IMR-90 (cell line): ENCODE measurements around the gene BRCA1. TPM values are rescaled to one million over a fixed set of nuclear protein-coding genes. Genes with fewer than 3 reads are reported as not detected.

Experiments used
- ATAC-seq: fragments of 200-7000 bp; cut with Tn5 transposase; 2 replicates; pipeline ENCODE4 v1.9.1; 2020; ENCODE audit warnings: low read depth, mild to moderate bottlenecking, moderate library complexity
- BruUV-seq: library from RNA; stranded (reverse); fragments of 400-500 nt; replicated peaks from 2 replicates; lab custom pipeline; 2021; lab: Mats Ljungman, UMichigan
- CTCF ChIA-PET: fragments of 300-600 bp; formaldehyde crosslinking; extraction: SDS; loops from one replicate; lab custom pipeline; 2021; ENCODE audit warnings: antibody characterized with exemption; lab: Yijun Ruan, JAX
- POLR2A ChIA-PET: fragments of 300-600 bp; sonication (Branson Sonifier 250); formaldehyde crosslinking; loops from one replicate; lab custom pipeline; 2022; ENCODE audit warnings: antibody characterized with exemption; ENCODE audit not compliant: unreplicated experiment; lab: Charles Lee
- DNase-seq: peaks from one replicate; pipeline ENCODE4 v3.0.0; 2013
- H2AFZ ChIP-seq: replicated peaks from 2 replicates; pipeline ENCODE3; 2013; ENCODE audit warnings: low read length, mild to moderate bottlenecking; ENCODE audit not compliant: poor library complexity
- H2AK5ac ChIP-seq: 2 replicates; pipeline ENCODE4 v1.6.1; 2013; ENCODE audit warnings: low read depth, low read length, inconsistent platforms
- H2AK9ac ChIP-seq: replicated peaks from 2 replicates; pipeline ENCODE3; 2013; ENCODE audit warnings: mild to moderate bottlenecking, low read depth, low read length, moderate library complexity; ENCODE audit not compliant: poor library complexity
- H2BK120ac ChIP-seq: 2 replicates; pipeline ENCODE4 v1.6.1; 2013; ENCODE audit warnings: low read depth, low read length, inconsistent platforms
- H2BK15ac ChIP-seq: 3 replicates; pipeline ENCODE4 v1.6.1; 2013; ENCODE audit warnings: low read depth, low read length, inconsistent platforms
- H2BK20ac ChIP-seq: 2 replicates; pipeline ENCODE4 v1.6.1; 2013; ENCODE audit warnings: low read depth, mild to moderate bottlenecking, inconsistent platforms, low read length, moderate library complexity
- H2BK5ac ChIP-seq: 2 replicates; pipeline ENCODE4 v1.6.1; 2013; ENCODE audit warnings: mild to moderate bottlenecking, low read depth, low read length, inconsistent platforms; ENCODE audit not compliant: poor library complexity, severe bottlenecking
- H3K14ac ChIP-seq: replicated peaks from 2 replicates; pipeline ENCODE4 v1.6.1; 2013; ENCODE audit warnings: low read depth, low read length, inconsistent platforms
- H3K18ac ChIP-seq: 2 replicates; pipeline ENCODE4 v1.6.1; 2013; ENCODE audit warnings: low read depth, low read length, control low read depth
- H3K23ac ChIP-seq: 2 replicates; pipeline ENCODE4 v1.6.1; 2013; ENCODE audit warnings: low read depth, low read length, inconsistent platforms
- H3K27ac ChIP-seq: 2 replicates; pipeline ENCODE4 v1.5.1; 2013; ENCODE audit warnings: mild to moderate bottlenecking, control low read depth, low read length; ENCODE audit not compliant: insufficient read depth
- H3K27me3 ChIP-seq: 2 replicates; pipeline ENCODE4 v1.6.1; 2013; ENCODE audit warnings: low read length; ENCODE audit not compliant: control insufficient read depth, insufficient read depth
- H3K36me3 ChIP-seq: 2 replicates; pipeline ENCODE4 v1.6.1; 2013; ENCODE audit warnings: low read length, mixed read lengths; ENCODE audit not compliant: control insufficient read depth, insufficient read depth
- H3K4ac ChIP-seq: 2 replicates; pipeline ENCODE4 v1.6.1; 2013; ENCODE audit warnings: low read depth, low read length, inconsistent platforms
- H3K4me1 ChIP-seq: 2 replicates; pipeline ENCODE4 v1.6.1; 2013; ENCODE audit warnings: low read length, mixed read lengths; ENCODE audit not compliant: control insufficient read depth, insufficient read depth
- H3K4me2 ChIP-seq: 2 replicates; pipeline ENCODE4 v1.6.1; 2013; ENCODE audit warnings: low read depth, mild to moderate bottlenecking, control low read depth, low read length, moderate library complexity
- H3K4me3 ChIP-seq: 2 replicates; pipeline ENCODE4 v1.5.1; 2013; ENCODE audit warnings: low read depth, mild to moderate bottlenecking, control low read depth, low read length, moderate library complexity; ENCODE audit not compliant: insufficient read depth
- H3K56ac ChIP-seq: 2 replicates; pipeline ENCODE4 v1.6.1; 2013; ENCODE audit warnings: low read length, inconsistent platforms; ENCODE audit not compliant: insufficient read depth; ENCODE audit errors: extremely low read depth
- H3K79me1 ChIP-seq, 2 experiments: 2 replicates each; pipeline ENCODE4 v1.6.1; 2013; ENCODE audit warnings: low read length in 2 of 2, inconsistent platforms in 1 of 2, low read depth in 1 of 2
- H3K9ac ChIP-seq: 2 replicates; pipeline ENCODE4 v1.6.1; 2013; ENCODE audit warnings: low read depth, low read length, control low read depth
- H3K9me1 ChIP-seq: 2 replicates; pipeline ENCODE4 v1.6.1; 2013; ENCODE audit warnings: low read length, inconsistent platforms; ENCODE audit not compliant: insufficient read depth
- H3K9me3 ChIP-seq: 2 replicates; pipeline ENCODE4 v1.6.1; 2013; ENCODE audit warnings: low read length; ENCODE audit not compliant: control insufficient read depth, insufficient read depth
- H4K20me1 ChIP-seq: 2 replicates; pipeline ENCODE4 v1.6.1; 2013; ENCODE audit warnings: low read length, inconsistent platforms; ENCODE audit not compliant: insufficient read depth
- H4K5ac ChIP-seq: 2 replicates; pipeline ENCODE4 v1.6.1; 2013; ENCODE audit warnings: mild to moderate bottlenecking, low read depth, low read length, control low read depth
- H4K8ac ChIP-seq, 2 experiments: 2 replicates each; pipeline ENCODE4 v1.6.1; 2013; ENCODE audit warnings: low read depth in 2 of 2, low read length in 2 of 2, control low read depth in 1 of 2, inconsistent platforms in 1 of 2
- H4K91ac ChIP-seq: 2 replicates; pipeline ENCODE4 v1.6.1; 2013; ENCODE audit warnings: low read depth, low read length, inconsistent platforms; ENCODE audit not compliant: insufficient read depth
- BHLHE40 ChIP-seq: fragments of 150-350 bp; IDR thresholded peaks from 2 replicates; pipeline ENCODE4 v1.6.1; 2016; ENCODE audit warnings: mild to moderate bottlenecking, low read depth, low read length
- CEBPB ChIP-seq: IDR thresholded peaks from 2 replicates; pipeline ENCODE4 v1.6.1; 2012; ENCODE audit warnings: low read depth, low read length, improper control_type of control experiment
- CHD1 ChIP-seq: IDR thresholded peaks from 2 replicates; pipeline ENCODE4 v1.6.1; 2012; ENCODE audit warnings: low read depth, low read length, improper control_type of control experiment
- CTCF ChIP-seq: conservative IDR thresholded peaks from 2 replicates; pipeline ENCODE4 v1.5.1; 2012; ENCODE audit warnings: mild to moderate bottlenecking, low read depth, low read length, improper control_type of control experiment
- FOS ChIP-seq: fragments of 150-350 bp; IDR thresholded peaks from 2 replicates; pipeline ENCODE4 v1.6.1; 2016; ENCODE audit warnings: low read depth, low read length
- MAFK ChIP-seq: IDR thresholded peaks from 2 replicates; pipeline ENCODE4 v1.6.1; 2012; ENCODE audit warnings: low read depth, low read length, improper control_type of control experiment
- MAZ ChIP-seq: IDR thresholded peaks from 2 replicates; pipeline ENCODE4 v1.6.1; 2012; ENCODE audit warnings: low read depth, mild to moderate bottlenecking, low read length, improper control_type of control experiment, moderate library complexity, borderline replicate concordance
- MXI1 ChIP-seq: IDR thresholded peaks from 2 replicates; pipeline ENCODE4 v1.6.1; 2012; ENCODE audit warnings: low read depth, mild to moderate bottlenecking, low read length, moderate library complexity, borderline replicate concordance
- NFE2L2 ChIP-seq: fragments of 150-350 bp; IDR thresholded peaks from 2 replicates; pipeline ENCODE4 v1.6.1; 2016; ENCODE audit warnings: low read depth, mild to moderate bottlenecking, low read length
- POLR2A ChIP-seq: IDR thresholded peaks from 2 replicates; pipeline ENCODE4 v1.6.1; 2012; ENCODE audit warnings: mild to moderate bottlenecking, low read depth, low read length
- RAD21 ChIP-seq: IDR thresholded peaks from 2 replicates; pipeline ENCODE4 v1.6.1; 2012; ENCODE audit warnings: low read length, improper control_type of control experiment
- RCOR1 ChIP-seq: IDR thresholded peaks from 2 replicates; pipeline ENCODE4 v1.6.1; 2012; ENCODE audit warnings: mild to moderate bottlenecking, low read length, improper control_type of control experiment; ENCODE audit not compliant: insufficient replicate concordance
- RFX5 ChIP-seq: IDR thresholded peaks from 2 replicates; pipeline ENCODE4 v1.8.0; 2012; ENCODE audit warnings: low read depth, mild to moderate bottlenecking, low read length, moderate library complexity
- SMC3 ChIP-seq: fragments of 150-350 bp; IDR thresholded peaks from 2 replicates; pipeline ENCODE4 v1.6.1; 2016; ENCODE audit warnings: low read depth, mild to moderate bottlenecking, antibody characterized with exemption, low read length, moderate library complexity
- USF2 ChIP-seq: fragments of 150-350 bp; IDR thresholded peaks from 2 replicates; pipeline ENCODE4 v1.6.1; 2017; ENCODE audit warnings: mild to moderate bottlenecking, antibody characterized with exemption, low read length, low read depth
- dilution Hi-C: fragments of 300-500 bp; cut with HindIII; formaldehyde crosslinking; loops from one replicate; pipeline ENCODE4 v1.14.3; 2018; ENCODE audit warnings: low sequenced_read_pairs; ENCODE audit not compliant: unreplicated experiment
- in situ Hi-C: fragments of 300-500 bp; cut with MboI; formaldehyde crosslinking; loops from 3 replicates; pipeline ENCODE4 v1.14.3; 2019; ENCODE audit warnings: low sequenced_read_pairs, inconsistent platforms, mixed read lengths
- intact Hi-C: fragments of 100-400 bp; cut with micrococcal nuclease; formaldehyde crosslinking; loops from 2 replicates; pipeline ENCODE4 v1.10.0; 2022
- polyA plus RNA-seq, 3 experiments: library from polyadenylated mRNA; depleted of rRNA; stranded (reverse); fragments of >200 nt; gene quantifications; 2 replicates each; pipeline ENCODE4 v1.2.3, GENCODE V29; 2012; ENCODE audit warnings: low replicate concordance in 1 of 3
- total RNA-seq: library from RNA; depleted of rRNA; stranded (reverse); fragments of >200 nt; gene quantifications from 2 replicates; pipeline ENCODE4 v1.2.3, GENCODE V29; 2012
- TF ChIP-seq, protein P1 (sequence below): fragments of 150-350 bp; IDR thresholded peaks from 2 replicates; pipeline ENCODE4 v1.6.1; 2016; ENCODE audit warnings: low read depth, mild to moderate bottlenecking, low read length, moderate library complexity, borderline replicate concordance

The BRCA1 gene
- total and polyA plus RNA-seq, 2 of the 4 experiments (the other 2 are of a cell fraction), result 8.3 to 17.7 TPM

DNA sequence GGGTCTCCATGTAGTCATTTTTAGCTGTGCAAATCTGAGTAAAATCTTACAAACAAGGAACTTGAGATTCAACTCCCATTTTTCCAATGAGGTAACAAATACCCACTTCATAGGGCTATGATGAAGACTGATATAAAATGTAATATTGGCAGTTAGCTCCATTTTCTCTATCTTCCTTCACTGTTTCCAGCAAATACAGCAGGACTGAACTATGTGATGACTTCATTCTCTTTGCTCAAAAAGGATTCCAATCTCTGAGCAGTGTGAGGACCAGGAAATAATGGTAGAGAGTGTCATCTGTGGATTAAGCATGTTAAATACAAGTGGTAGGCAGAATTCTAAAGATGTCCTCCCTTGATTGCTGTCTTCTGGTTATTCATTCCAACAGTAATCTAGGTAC lies 81.9 kb downstream of the BRCA1 start:
- H4K8ac ChIP-seq, result no peak overlapping the region
- H3K23ac ChIP-seq, result no peak overlapping the region
- H3K36me3 ChIP-seq, result no peaks in the 10 kb centered on the region; the same call in 1 of the 2 replicates
- no peak for TF ChIP-seq CTCF
- TF ChIP-seq NFE2L2, result no peak
- TF ChIP-seq MXI1, result no peak
- no peak for TF ChIP-seq MAFK
- no peak for TF ChIP-seq MAZ
- no peak for TF ChIP-seq RCOR1
- TF ChIP-seq RFX5, result no peak
- no peak for TF ChIP-seq USF2
- TF ChIP-seq POLR2A, result no peak
- TF ChIP-seq BHLHE40, result no peak
- TF ChIP-seq RAD21, result no peak
- TF ChIP-seq FOS, result no peak
- TF ChIP-seq CEBPB, result no peak
- TF ChIP-seq CHD1, result no peak
- TF ChIP-seq, protein P1, sequence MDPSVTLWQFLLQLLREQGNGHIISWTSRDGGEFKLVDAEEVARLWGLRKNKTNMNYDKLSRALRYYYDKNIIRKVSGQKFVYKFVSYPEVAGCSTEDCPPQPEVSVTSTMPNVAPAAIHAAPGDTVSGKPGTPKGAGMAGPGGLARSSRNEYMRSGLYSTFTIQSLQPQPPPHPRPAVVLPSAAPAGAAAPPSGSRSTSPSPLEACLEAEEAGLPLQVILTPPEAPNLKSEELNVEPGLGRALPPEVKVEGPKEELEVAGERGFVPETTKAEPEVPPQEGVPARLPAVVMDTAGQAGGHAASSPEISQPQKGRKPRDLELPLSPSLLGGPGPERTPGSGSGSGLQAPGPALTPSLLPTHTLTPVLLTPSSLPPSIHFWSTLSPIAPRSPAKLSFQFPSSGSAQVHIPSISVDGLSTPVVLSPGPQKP, result no peak
- no peak for TF ChIP-seq SMC3
- no peaks in the 10 kb centered on the region for H3K79me1 ChIP-seq
- peaks cover 6% of the 10 kb centered on the region for H3K4me1 ChIP-seq
- H4K5ac ChIP-seq, result no peak overlapping the region
- no peak overlapping the region for H3K4me2 ChIP-seq
- H4K91ac ChIP-seq, result no peak overlapping the region
- H3K27me3 ChIP-seq, result no peaks in the 10 kb centered on the region
- ATAC-seq (peak; percentile 85), DNase-seq (peak; percentile 49)
- in situ Hi-C loops (no loop called here), intact Hi-C loops (no loop called here), dilution Hi-C loops (no loop called here)
- BruUV-seq, result no TSS peak
- H3K56ac ChIP-seq, result no peak overlapping the region
- H2BK20ac ChIP-seq, result no peak overlapping the region
- H3K4ac ChIP-seq, result no peak overlapping the region
- H3K9me1 ChIP-seq, result 0 out of 2 replicates have a peak, but pooled peaks cover 3% of the 10 kb centered on the region
- H3K4me3 ChIP-seq, result no peak overlapping the region
- H3K18ac ChIP-seq, result no peak overlapping the region
- H3K9me3 ChIP-seq, result no peaks in the 10 kb centered on the region
- H2BK15ac ChIP-seq, result no peak overlapping the region
- H3K27ac ChIP-seq, result no peak overlapping the region
- no peak overlapping the region for H3K9ac ChIP-seq
- CTCF ChIA-PET, result no interaction called here
- H2AK9ac ChIP-seq, result no peak overlapping the region
- no peak overlapping the region for H2AK5ac ChIP-seq
- H3K14ac ChIP-seq, result no peak overlapping the region
- H2AFZ ChIP-seq, result no peak overlapping the region
- H2BK120ac ChIP-seq, result no peak overlapping the region
- POLR2A ChIA-PET, result no interaction called here
- no peak overlapping the region for H2BK5ac ChIP-seq
- no peaks in the 10 kb centered on the region for H4K20me1 ChIP-seq
